ENCODE data around the gene SLC35G2.
"Not testable (repeated sequence)": the region's sequence is repeated elsewhere in the genome, so short reads cannot be mapped to it uniquely, and the experiment has no call there.

The SLC35G2 gene

DNA sequence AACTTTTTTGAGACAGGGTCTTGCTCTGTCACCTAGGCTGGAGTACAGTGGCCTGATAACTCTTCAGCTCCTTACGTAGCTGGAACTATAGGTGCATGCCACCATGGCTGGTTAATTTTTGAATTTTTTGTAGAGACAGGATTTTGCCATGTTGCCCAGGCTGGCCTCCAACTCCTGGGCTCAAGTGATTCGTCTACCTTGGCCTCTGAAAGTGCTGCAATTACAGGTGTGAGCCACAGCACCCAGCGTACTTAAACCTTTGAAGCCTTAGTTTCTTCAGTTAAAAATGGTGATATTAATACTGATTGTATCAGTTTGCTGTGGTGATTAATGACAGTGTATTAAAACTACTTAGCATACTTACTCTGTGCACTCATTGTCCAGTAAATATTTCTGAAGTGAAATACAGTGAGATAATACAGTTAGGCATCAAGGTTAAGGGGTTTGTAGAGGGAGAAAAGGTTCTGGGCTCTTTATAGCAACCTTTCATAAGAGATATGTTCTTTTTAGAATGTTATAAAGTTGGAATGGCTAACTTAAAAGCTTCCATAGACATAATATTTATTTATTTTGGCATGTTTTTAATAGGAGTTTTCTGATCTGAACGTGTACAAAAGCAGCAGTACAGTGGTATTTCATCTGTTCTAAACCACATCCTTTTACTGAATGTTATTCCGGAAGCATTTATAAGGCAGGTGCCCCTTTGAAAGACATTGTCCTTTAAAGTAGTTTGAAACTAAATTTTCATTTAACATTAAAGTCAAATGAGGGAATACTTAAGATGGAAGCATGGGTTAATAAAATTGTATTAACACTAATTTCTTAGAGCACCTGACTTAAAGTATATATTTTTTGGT, 66.7 kb downstream of the SLC35G2 start:
- in situ Hi-C loops (cut with HindIII; ENCODE audit: low sequenced_read_pairs), result no loop called here

GRCh38 chr3:136889947-136890346, 71.0 kb downstream of the SLC35G2 start:
- in situ Hi-C loops (cut with HindIII; ENCODE audit: low sequenced_read_pairs), result no loop called here

- in situ Hi-C loops (cut with HindIII; ENCODE audit: low sequenced_read_pairs), result no loop called here
Measured at GRCh38 chr3:136891934-136892855, 73.3 kb downstream of the SLC35G2 start.

GRCh38 chr3:136893848-136894443, 75.0 kb downstream of the SLC35G2 start:
- in situ Hi-C loops (cut with HindIII; ENCODE audit: low sequenced_read_pairs), result no loop called here

GRCh38 chr3:136897171-136897570, 78.2 kb downstream of the SLC35G2 start:
- in situ Hi-C loops (cut with HindIII; ENCODE audit: low sequenced_read_pairs), result not testable (repeated sequence)

GRCh38 chr3:136898549-136898948, 79.6 kb downstream of the SLC35G2 start:
- in situ Hi-C loops (cut with HindIII; ENCODE audit: low sequenced_read_pairs), result no loop called here

- in situ Hi-C loops (cut with HindIII; ENCODE audit: low sequenced_read_pairs), result no loop called here
Measured at GRCh38 chr3:136898954-136899353, 80.0 kb downstream of the SLC35G2 start.

GRCh38 chr3:136899622-136900158, 80.8 kb downstream of the SLC35G2 start:
- in situ Hi-C loops (cut with HindIII; ENCODE audit: low sequenced_read_pairs), result no loop called here

DNA sequence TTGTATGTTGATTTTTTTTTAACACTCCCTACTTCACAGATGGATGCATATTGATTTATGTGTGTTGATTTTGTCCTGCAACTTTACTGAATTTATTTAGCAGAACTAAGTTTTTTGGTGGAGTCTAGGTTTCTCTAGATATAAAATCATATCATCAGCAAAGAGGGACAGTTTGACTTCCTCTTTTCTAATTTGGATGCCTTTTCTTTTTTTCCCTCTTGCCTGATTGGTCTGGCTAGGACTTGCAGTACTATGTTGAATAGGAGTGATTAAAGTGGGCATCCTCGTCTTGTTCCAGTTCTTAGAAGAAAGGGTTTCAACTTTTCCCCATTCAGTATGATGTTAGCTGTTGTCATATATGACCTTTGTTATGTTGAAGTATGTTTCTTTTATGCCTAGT, 81.8 kb downstream of the SLC35G2 start:
- in situ Hi-C loops (cut with HindIII; ENCODE audit: low sequenced_read_pairs), result not testable (repeated sequence)

DNA sequence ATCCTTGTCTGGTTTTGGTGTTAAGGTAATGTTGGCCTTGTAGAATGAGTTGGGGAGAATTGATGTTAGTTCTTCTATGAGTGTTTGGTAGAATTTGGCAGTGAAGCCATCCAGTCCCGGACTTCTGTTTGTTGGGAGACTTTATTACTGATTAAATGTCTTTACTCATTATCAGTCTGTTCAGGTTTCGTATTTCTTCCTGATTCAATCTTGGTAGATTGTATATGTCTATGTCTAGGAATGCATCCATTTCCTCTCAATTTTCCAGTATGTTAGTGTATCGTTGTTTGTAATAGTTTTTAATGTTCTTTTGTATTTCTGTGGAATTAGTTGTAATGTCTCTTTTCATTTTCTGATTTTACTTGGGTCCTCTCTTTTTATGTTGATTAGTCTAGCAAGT, 82.5 kb downstream of the SLC35G2 start:
- in situ Hi-C loops (cut with HindIII; ENCODE audit: low sequenced_read_pairs), result no loop called here

DNA sequence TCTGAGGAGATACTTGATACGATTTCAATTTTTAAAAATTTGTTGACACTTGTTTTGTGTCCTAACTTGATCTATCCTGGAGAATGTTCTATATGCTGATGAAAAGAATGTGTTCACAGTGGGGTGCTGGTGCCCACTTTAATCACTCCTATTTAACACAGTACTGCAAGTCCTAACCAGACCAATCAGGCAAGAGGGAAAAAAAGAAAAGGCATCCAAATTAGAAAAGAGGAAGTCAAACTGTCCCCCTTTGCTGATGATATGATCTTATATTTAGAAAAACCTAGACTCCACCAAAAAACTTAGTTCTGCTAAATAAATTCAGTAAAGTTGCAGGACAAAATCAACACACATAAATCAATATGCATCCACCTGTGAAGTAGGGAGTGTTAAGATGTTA, 83.6 kb downstream of the SLC35G2 start:
- in situ Hi-C loops (cut with HindIII; ENCODE audit: low sequenced_read_pairs), result not testable (repeated sequence)

- in situ Hi-C loops (cut with HindIII; ENCODE audit: low sequenced_read_pairs), result no loop called here
Measured at GRCh38 chr3:136903899-136904298, 85.0 kb downstream of the SLC35G2 start.

GRCh38 chr3:136904746-136905145, 85.8 kb downstream of the SLC35G2 start:
- in situ Hi-C loops (cut with HindIII; ENCODE audit: low sequenced_read_pairs), result no loop called here
